ENCODE data around the gene LIPT2.

Gene LIPT2

GRCh38 chr11:74470526-74470925 is 23.0 kb downstream of the LIPT2 start:
- TF ChIP-seq, protein P1, sequence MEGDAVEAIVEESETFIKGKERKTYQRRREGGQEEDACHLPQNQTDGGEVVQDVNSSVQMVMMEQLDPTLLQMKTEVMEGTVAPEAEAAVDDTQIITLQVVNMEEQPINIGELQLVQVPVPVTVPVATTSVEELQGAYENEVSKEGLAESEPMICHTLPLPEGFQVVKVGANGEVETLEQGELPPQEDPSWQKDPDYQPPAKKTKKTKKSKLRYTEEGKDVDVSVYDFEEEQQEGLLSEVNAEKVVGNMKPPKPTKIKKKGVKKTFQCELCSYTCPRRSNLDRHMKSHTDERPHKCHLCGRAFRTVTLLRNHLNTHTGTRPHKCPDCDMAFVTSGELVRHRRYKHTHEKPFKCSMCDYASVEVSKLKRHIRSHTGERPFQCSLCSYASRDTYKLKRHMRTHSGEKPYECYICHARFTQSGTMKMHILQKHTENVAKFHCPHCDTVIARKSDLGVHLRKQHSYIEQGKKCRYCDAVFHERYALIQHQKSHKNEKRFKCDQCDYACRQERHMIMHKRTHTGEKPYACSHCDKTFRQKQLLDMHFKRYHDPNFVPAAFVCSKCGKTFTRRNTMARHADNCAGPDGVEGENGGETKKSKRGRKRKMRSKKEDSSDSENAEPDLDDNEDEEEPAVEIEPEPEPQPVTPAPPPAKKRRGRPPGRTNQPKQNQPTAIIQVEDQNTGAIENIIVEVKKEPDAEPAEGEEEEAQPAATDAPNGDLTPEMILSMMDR (IDR thresholded peaks at IDR 0.05): no peak
- TF ChIP-seq ZFX (IDR thresholded peaks at IDR 0.05; ENCODE audit: borderline replicate concordance): no peak

GRCh38 chr11:74468936-74469335 is 24.6 kb downstream of the LIPT2 start:
- no peak overlapping the region for H3K27ac ChIP-seq
- TF ChIP-seq, protein P1 (IDR thresholded peaks at IDR 0.05): no peak
- TF ChIP-seq ZFX (IDR thresholded peaks at IDR 0.05; ENCODE audit: borderline replicate concordance): no peak

More at GRCh38 chr11:74470526-74470925, 23.0 kb downstream of the LIPT2 start:
- H3K27ac ChIP-seq: no peak overlapping the region

- H3K27ac ChIP-seq: no peak overlapping the region
- no peak for TF ChIP-seq ZFX (IDR thresholded peaks at IDR 0.05; ENCODE audit: borderline replicate concordance)
- TF ChIP-seq, protein P1 (IDR thresholded peaks at IDR 0.05): no peak
Observed at GRCh38 chr11:74468521-74468920, 25.0 kb downstream of the LIPT2 start.

DNA sequence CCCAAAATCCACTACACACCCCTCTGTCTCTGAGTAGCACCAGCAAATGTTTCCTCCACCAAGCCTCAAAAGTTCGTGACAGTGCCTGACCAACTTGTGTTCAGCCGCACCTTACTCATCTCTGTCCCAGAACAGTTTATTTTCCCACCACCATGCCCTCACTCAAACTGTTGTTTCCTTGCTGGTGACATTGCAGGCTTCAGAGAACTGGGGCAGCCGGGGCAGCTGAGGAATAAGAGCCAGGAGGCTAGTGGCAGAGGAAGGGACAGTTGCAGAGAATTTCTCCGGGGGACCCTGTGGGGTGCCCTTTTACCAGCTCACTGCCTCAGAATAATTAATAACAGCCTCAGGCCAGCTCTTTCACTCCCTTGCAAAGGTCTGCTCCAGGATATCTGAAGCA is 25.5 kb downstream of the LIPT2 start:
- TF ChIP-seq, protein P1 (IDR thresholded peaks at IDR 0.05): no peak
- TF ChIP-seq ZFX (IDR thresholded peaks at IDR 0.05; ENCODE audit: borderline replicate concordance): no peak
- no peak overlapping the region for H3K27ac ChIP-seq

DNA sequence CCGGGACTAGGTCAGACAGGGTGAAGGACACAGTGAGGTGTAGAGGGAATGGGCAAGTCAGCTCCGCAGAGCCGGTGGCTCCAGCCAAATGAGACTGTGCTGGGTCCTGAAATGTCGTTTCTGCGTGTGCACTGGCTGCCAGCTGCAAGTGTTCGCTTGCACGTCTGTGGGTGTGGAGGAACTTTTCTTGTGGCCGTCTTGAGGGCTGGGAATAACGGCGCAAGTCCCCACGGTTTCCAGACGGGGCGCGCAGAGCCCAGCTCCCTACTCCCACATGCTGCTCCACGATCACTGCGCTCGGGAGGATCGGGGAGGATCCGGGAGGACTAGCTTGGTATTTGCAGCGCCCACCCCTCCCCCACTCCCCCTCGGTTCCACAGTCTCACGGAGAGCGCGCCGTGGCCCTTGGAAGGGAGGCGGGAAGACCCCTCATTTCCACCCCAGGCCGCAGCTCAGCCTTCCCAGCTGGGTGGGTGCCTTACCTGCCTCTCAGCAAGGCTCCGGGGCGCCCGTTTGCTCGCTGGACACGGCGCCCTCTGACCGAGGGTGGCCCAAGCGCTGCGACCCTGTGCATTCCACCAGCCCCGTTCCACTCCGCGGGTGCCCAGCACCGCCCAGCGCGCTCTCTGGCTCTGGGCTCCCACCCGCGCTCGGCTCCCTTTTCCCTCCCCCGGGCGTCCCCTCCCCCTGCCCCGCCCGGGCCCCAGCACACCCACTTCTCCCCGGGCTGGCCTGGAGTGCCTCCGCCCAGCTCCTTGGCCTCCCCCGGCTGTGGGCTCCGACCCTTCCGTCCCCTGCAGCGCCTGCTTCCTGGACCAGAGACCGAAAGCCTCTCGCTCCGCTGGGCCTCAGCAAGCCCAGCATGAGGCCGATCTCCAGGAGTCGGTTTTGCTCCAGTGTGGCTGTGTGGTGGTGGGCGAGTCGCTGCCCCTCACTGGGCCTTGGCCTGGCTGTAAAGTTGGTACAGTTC is 26.3 kb downstream of the LIPT2 start, which contains the start of gene KCNE3:
KCNE3 (minus strand) TSS at position 634 of the 970 bp plus-strand sequence. CDS start 9,986 bp downstream, outside the sequence.
- no peak within 1 kb of the TSS for H3K27ac ChIP-seq

DNA sequence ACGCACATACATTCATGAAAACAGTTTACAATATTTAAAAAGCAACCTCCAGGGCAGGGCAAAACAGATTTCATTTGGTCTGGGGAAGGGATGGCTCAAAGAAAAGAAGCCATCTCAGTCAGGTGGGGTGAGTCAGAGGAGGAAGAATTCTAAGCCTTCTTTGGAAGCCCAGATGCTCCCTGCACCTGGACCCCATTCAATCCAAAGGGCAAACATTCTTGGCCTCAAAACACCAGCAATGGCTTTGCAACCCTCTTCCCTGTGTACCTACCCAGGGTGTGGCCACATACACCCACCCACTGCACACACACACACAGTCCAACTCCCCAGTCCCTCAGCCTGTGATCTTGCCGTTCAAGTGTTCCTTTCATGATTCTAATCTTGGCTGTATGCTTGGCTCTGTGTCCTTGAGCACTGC is 28.2 kb downstream of the LIPT2 start:
- TF ChIP-seq, protein P1 (IDR thresholded peaks at IDR 0.05): no peak
- no peak for TF ChIP-seq ZFX (IDR thresholded peaks at IDR 0.05; ENCODE audit: borderline replicate concordance)
- H3K27ac ChIP-seq: no peak overlapping the region

More for the DNA sequence above, 26.3 kb downstream of the LIPT2 start, which contains the start of gene KCNE3:
- TF ChIP-seq, protein P1 (IDR thresholded peaks at IDR 0.05): no peak
- TF ChIP-seq ZFX (IDR thresholded peaks at IDR 0.05; ENCODE audit: borderline replicate concordance): no peak

GRCh38 chr11:74464746-74465145 is 28.8 kb downstream of the LIPT2 start:
- TF ChIP-seq, protein P1 (IDR thresholded peaks at IDR 0.05): no peak
- no peak overlapping the region for H3K27ac ChIP-seq
